GM23338 (cell line): Measurements from ENCODE around the gene DCTN5.

Source experiments
- CTCF ChIP-seq, 2 experiments: fragments of 200-600 bp in 1 of 2; sonication (generic) in 1 of 2; conservative IDR thresholded peaks; 2 replicates each; pipeline versions ENCODE4 v1.5.1 to v1.6.1; 2016 to 2017; ENCODE audit warnings: antibody characterized with exemption in 2 of 2, low read depth in 2 of 2, mild to moderate bottlenecking in 2 of 2, moderate library complexity in 1 of 2
- POLR2AphosphoS5 ChIP-seq: IDR thresholded peaks from 2 replicates; pipeline ENCODE4 v1.6.1; 2016; ENCODE audit warnings: antibody characterized with exemption, low read depth

GRCh38 chr16:23635958-23636357 is 5.3 kb upstream of the DCTN5 start:
- TF ChIP-seq CTCF (conservative IDR thresholded peaks at IDR 0.05; ENCODE audit: low read depth in 2 of 2) (no peak), POLR2AphosphoS5 (no peak)
